Prostate gland (tissue), 2 donors: Measurements from ENCODE around the gene FAM83C. TPM values are rescaled to one million over a fixed set of nuclear protein-coding genes. Genes with fewer than 3 reads are reported as not detected.
A peak's percentile ranks its signal among the peaks of the same experiment; 100 is the strongest.

Experiments
- DNase-seq: peaks from one replicate; pipeline ENCODE4 v3.0.0-alpha.2; 2019; ENCODE audit warnings: low spot score
- H3K27ac ChIP-seq, 2 donors: fragments of 200-600 bp; sonication (generic); 2 replicates each; pipeline ENCODE4 v1.5.1; 2017 to 2019
- H3K27me3 ChIP-seq: fragments of 200-600 bp; sonication (generic); replicated peaks from 2 replicates; pipeline ENCODE4 v1.5.1; 2019; ENCODE audit not compliant: insufficient read depth
- H3K36me3 ChIP-seq, 2 donors: fragments of 200-600 bp; sonication (generic); 1 replicate in 1 of 2; 2 replicates in 1 of 2; pipeline versions ENCODE4 v1.5.1 to v1.8.1; 2017 to 2019
- H3K4me1 ChIP-seq: fragments of 200-600 bp; sonication (generic); replicated peaks from 2 replicates; pipeline ENCODE4 v1.5.1; 2019
- H3K4me3 ChIP-seq, 2 donors: fragments of 200-600 bp; sonication (generic); 2 replicates each; pipeline ENCODE4 v1.5.1; 2017 to 2019
- H3K9me3 ChIP-seq: fragments of 200-600 bp; sonication (generic); 2 replicates; pipeline ENCODE4 v1.5.1; 2017
- POLR2A ChIP-seq: fragments of 450-650 bp; IDR thresholded peaks from one replicate; pipeline ENCODE4 v1.6.1; 2016; ENCODE audit warnings: antibody characterized with exemption, mild to moderate bottlenecking
- POLR2AphosphoS5 ChIP-seq: sonication (generic); formaldehyde crosslinking; IDR thresholded peaks from one replicate; pipeline ENCODE4 v1.6.1; 2017; ENCODE audit warnings: antibody characterized with exemption
- WGBS: methylation state at CpG from one replicate; pipeline ENCODE4 v1.1.5; 2018; 5-methylcytosine and 5-hydroxymethylcytosine counted together
- intact Hi-C: fragments of 100-400 bp; cut with DNase I; formaldehyde crosslinking; loops from one replicate; pipeline ENCODE4 v1.14.2; 2022
- total RNA-seq, 2 donors: library from RNA; depleted of rRNA; stranded (reverse); fragments of >200 nt; gene quantifications; one replicate each; pipeline ENCODE4 v1.1.0, GENCODE V29; 2016
- TF ChIP-seq, protein P1 (sequence below), 4 experiments: fragments of 200-600 bp in 2 of 4; fragments of 450-650 bp in 2 of 4; sonication (generic) in 2 of 4; IDR thresholded peaks; 1 replicate in 3 of 4; 2 replicates in 1 of 4; pipeline ENCODE4 v1.5.1; 2016 to 2019; ENCODE audit warnings: antibody characterized with exemption in 4 of 4, mild to moderate bottlenecking in 2 of 4, moderate library complexity in 2 of 4

The FAM83C gene
- total RNA-seq, 2 donors from 2014 or later: 0.28 to 0.36 TPM

DNA sequence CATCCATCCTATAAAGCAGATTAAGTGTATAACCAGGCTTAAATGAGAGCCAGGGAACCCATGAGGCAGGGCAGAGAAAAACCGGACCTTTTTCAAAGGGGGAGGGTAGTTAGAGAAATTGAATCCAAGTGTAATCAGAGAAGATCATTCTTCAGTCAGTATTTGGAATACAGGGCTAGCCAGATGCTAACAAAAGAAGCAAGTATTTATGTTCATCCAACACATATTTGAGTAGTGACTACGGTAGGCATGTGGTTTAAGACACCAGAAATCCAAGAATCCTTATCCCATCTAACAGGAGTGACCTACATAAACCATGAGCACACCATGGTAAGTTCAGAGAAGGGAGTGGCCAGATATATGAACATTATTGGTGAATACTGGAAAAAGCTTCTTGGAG, 46.8 kb upstream of the FAM83C start:
- intact Hi-C loops: no loop called here

DNA sequence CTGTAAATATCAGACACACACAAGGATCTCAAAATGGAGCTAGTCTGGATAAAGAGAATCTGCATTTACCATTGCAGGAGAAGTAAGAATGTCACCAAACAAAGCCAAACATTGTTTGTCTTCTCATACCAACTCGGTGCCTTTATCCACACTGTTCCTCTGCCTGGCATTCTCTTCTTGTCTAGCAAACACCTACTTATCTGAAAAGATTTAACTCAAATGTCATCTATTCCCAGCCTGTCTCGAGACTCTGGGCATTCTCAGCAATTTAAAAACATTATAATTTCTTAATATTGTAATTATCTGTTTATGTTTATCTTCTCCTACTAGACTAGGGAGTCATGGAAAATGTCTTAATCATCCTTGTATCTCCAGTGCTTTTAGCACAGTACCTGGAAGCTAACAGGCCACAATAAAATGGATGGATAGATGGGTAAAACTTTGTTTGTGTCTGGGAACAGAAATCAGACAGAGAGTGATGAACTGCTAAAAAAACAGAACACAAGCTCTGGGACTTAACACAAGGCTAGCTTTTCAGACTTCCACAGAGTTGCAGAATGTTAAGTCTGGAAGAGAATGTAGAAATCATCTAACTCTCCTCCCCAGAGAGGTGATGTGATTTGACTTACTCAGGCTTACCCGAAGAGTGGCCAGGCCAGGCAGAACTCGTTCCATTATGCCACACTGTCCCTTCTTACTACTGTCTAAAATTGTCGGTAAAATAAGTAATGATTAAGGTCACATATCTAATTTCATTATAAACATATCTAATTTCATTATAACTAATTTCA, 42.3 kb upstream of the FAM83C start:
- intact Hi-C loops: no loop called here
- Histone ChIP-seq H3K4me3 (no peak overlapping the region), H3K27me3 (no peaks in the 10 kb centered on the region), H3K9me3 (no peaks in the 10 kb centered on the region), H3K4me1 (peaks cover 8% of the 10 kb centered on the region), H3K36me3 (no peaks in the 10 kb centered on the region), H3K27ac (no peak overlapping the region)
- WGBS: 35% methylated on average over 5 of the region's 5 CpGs
- no peak for DNase-seq
- TF ChIP-seq POLR2AphosphoS5: no peak
- TF ChIP-seq, protein P1, sequence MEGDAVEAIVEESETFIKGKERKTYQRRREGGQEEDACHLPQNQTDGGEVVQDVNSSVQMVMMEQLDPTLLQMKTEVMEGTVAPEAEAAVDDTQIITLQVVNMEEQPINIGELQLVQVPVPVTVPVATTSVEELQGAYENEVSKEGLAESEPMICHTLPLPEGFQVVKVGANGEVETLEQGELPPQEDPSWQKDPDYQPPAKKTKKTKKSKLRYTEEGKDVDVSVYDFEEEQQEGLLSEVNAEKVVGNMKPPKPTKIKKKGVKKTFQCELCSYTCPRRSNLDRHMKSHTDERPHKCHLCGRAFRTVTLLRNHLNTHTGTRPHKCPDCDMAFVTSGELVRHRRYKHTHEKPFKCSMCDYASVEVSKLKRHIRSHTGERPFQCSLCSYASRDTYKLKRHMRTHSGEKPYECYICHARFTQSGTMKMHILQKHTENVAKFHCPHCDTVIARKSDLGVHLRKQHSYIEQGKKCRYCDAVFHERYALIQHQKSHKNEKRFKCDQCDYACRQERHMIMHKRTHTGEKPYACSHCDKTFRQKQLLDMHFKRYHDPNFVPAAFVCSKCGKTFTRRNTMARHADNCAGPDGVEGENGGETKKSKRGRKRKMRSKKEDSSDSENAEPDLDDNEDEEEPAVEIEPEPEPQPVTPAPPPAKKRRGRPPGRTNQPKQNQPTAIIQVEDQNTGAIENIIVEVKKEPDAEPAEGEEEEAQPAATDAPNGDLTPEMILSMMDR (IDR thresholded peaks at IDR 0.05): no peak
- no peak for TF ChIP-seq POLR2A

More for the DNA sequence above, 46.8 kb upstream of the FAM83C start:
- no peak overlapping the region for H3K4me3 ChIP-seq
- DNase-seq: no peak
- H3K27me3 ChIP-seq: no peaks in the 10 kb centered on the region
- 33% methylated on average over 2 of the region's 2 CpGs for WGBS
- TF ChIP-seq, protein P1 (IDR thresholded peaks at IDR 0.05): no peak
- TF ChIP-seq POLR2AphosphoS5 (no peak), POLR2A (no peak)
- H3K9me3 ChIP-seq: no peaks in the 10 kb centered on the region
- H3K27ac ChIP-seq: no peak overlapping the region
- H3K4me1 ChIP-seq: peaks cover 8% of the 10 kb centered on the region
- no peaks in the 10 kb centered on the region for H3K36me3 ChIP-seq

DNA sequence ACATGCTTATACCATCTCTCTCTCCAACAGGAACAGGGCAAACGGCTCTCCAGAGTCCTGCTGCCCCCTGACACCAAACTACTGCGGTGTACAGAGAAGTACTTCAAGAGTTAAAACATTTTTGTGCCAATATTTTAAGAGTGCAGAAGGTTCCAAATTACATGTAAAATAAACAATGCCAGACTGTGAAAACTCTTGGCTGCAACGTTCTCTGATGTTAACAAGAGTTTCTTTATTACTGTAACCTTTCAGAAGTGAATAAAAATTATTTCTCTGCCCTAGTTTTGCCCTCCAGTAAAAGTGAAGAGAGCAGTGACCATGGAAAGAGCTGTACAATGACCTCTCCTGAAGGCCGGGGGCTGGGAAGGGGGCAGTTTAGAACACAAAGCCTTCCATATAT, 41.4 kb upstream of the FAM83C start:
- Histone ChIP-seq H3K9me3 (no peaks in the 10 kb centered on the region), H3K4me3 (no peak overlapping the region), H3K36me3 (no peaks in the 10 kb centered on the region), H3K27ac (no peak overlapping the region), H3K27me3 (no peaks in the 10 kb centered on the region), H3K4me1 (peaks cover 8% of the 10 kb centered on the region)
- WGBS: 14% methylated on average over 4 of the region's 4 CpGs
- intact Hi-C loops: no loop called here
- no peak for DNase-seq
- TF ChIP-seq POLR2A: no peak
- TF ChIP-seq, protein P1 (IDR thresholded peaks at IDR 0.05): no peak
- peak; percentile 7 for TF ChIP-seq POLR2AphosphoS5

DNA sequence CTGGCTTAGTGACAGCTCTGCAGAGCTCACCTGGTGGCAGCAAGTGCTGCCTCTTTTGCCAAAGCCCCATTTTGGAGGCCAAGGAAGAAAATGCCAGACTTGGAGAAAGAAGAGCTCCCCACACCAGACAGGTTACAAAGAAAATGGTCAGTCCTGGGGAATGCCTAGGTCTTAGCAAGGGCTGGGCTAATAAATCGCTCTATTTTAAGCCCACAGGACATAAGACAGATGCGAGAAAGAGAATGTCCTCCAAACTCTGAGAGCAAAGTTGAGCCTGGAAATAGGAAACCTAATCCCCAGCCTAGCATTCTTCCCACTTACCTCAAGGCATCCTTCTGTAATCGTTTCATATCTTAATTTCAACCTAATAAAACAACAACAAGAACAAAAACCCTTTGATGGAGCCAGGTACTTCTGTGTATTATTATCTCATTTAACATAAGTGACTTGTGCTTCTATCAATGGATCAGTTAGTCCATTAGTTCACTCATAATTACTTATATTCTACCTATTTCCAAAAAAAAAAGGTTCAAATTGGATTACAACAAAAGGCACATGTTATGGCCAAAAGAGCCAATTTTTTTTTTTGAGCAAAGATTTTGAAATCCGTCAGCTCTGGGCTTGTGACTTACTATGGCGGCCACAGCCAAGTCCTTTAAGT, 40.4 kb upstream of the FAM83C start:
- WGBS: 70% methylated on average over 5 of the region's 5 CpGs
- no peak for DNase-seq
- H3K27me3 ChIP-seq: no peaks in the 10 kb centered on the region
- H3K9me3 ChIP-seq: no peaks in the 10 kb centered on the region
- no peak overlapping the region for H3K4me3 ChIP-seq
- TF ChIP-seq POLR2AphosphoS5 (no peak), POLR2A (no peak)
- TF ChIP-seq, protein P1 (IDR thresholded peaks at IDR 0.05): no peak
- H3K4me1 ChIP-seq: peaks cover 8% of the 10 kb centered on the region
- no peaks in the 10 kb centered on the region for H3K36me3 ChIP-seq
- H3K27ac ChIP-seq: no peak overlapping the region
- intact Hi-C loops: no loop called here
